CD4-positive, alpha-beta T cell treated with Interleukin-2 at 100 ng/mL for 4 hours (primary cell): ENCODE data around the gene PLA2G4A.

ENCODE experiments used
- DNase-seq: peaks from one replicate; pipeline ENCODE4 v3.0.0-alpha.2; 2020; ENCODE audit warnings: low spot score

Gene PLA2G4A

DNA sequence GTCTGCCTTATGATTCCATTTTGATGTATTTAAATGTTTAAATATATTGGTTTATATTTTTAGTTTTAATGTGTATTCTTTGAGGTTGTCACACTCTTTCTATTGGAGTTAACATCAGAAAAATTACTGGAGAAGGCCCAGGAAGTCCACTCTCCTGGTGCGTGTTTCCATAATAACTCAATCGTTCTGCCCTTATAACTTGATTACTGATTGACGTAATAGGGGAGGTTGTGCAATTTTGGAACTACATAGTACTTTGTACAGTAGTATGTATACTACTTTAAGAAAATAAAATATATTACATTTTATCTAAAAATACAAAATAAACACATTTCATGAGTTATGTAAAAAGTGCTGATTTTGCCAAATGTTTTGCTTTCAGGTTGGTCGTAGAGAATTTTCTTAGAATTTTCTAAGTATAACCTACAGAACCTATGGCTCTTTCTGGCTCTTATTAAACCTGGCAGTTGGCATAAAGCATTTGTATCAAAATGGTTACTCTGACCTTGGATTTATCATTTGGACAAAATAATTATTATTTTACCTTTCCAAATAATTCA is 5.7 kb downstream of the PLA2G4A start:
- DNase-seq: no peak

DNA sequence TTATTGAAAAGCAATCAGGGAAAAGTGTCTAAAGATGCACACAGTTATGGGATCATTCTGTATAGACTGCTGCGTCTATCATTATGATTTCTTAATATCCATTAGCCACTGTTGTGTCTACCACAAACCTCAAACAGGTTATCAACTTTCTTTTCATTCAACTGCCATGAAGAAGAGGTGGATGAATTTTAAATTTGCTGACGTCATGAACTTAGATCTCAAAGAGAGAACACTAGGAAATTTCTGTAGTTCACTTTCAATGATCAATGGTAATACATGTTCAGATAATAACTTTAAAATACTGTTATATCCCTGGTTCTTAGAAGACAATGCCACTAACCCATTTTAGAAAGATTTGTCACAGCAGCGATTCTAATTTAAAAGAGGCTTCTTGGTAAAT is 6.7 kb downstream of the PLA2G4A start:
- DNase-seq: no peak

DNA sequence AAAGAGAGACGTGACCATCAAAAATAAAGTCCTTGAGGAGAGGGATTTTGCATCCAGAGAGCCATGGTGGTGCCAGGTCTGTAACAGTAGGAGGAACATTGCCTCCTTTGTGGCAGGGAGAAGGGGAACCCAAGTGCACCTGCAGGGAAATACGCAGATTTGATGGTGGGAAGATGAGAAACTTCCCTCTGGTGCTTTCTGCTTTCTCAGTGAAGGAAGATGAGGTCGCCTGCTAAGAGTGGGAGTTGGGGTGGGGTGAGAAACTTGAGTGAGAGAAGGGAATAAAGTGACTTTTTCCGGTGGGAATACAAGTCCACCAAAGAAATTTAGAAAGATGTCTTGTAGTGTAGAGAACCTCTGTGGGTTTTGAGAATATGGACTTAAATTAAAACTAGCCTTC is 9.1 kb downstream of the PLA2G4A start:
- no peak for DNase-seq

DNA sequence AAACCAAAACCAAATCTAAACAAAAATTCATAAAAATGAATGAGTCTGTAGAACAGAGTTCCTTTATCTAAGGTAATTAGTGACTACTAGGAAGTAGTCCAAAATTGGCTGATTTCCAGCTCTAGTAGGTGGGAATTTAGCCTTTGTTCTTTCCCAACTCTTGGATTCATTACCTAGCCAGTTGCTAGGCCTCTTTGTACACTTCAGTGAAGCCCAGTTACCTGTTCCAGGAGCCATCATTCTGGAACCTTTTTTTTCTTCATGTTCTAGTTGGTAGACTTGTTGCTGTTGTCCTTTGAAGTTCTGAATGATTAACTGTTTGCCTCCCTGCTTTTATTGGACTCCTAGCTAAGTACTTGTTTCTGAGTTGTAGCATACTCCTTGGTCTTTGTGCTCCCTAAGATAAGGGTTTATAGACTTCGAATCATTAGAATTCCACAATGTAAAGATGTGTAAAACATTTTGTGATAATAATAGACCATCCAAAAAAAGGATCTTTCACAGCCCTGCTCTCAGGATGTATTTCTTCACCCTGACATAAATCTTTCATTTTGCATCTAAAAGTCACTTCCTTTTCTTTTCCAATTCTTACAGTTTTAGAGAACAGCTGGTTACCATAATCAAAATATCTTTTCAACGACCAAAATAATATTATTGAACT is 9.8 kb downstream of the PLA2G4A start:
- DNase-seq: no peak

DNA sequence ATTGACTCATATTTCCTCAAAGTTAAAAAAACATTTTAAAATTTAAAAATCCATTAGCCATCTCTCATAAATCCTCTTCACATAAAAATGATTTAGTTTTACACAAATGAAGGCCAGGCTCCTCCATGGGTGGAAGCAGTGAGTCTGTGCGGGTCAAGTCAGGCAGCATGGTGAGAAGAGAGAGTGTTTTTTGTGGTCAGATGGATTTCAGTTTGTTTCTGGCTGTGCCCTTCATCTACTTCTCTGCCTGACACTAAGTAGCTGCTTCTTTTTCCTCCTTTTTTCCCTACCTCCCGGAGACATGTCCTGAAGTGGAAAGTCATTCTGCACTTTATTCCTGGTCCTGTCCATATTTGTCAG is 10.3 kb downstream of the PLA2G4A start:
- DNase-seq: no peak

DNA sequence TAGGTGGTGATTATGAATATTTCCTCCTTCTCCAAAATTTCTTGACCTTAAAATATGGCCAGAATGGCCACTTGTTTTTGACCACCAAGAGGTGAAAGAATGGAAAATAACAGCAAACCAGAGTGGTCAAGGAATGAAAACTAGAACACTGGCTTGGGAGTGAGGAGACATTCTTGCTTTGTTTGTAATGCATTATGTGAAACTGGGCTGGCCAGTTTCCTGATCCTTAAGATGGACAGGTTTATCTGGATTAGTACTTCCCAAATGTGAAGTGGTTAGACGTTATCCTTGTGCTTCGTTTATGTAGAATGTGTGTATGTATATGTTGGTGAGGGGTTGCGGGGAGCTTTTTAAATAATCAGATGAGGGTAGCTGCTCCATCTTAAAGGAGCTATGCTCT is 12.8 kb downstream of the PLA2G4A start:
- no peak for DNase-seq

DNA sequence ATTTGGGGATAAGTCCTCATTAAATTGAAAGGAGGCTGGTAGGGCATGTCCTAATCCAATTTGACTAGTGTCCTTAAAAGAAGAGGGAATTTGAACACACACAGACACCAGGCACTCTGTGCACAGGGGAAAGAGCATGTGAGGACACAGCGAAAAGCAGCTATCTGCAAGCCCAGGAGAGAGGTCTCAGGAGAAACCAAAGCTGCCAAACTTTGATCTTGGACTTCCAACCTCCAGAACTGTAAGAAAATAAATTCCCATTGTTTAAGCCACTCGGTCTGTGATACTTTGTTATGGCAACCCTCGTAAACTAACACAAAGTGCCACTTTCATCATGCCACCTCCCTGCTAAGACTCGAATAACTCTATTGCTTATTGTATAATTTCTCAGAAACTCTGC is 13.8 kb downstream of the PLA2G4A start:
- DNase-seq: no peak

DNA sequence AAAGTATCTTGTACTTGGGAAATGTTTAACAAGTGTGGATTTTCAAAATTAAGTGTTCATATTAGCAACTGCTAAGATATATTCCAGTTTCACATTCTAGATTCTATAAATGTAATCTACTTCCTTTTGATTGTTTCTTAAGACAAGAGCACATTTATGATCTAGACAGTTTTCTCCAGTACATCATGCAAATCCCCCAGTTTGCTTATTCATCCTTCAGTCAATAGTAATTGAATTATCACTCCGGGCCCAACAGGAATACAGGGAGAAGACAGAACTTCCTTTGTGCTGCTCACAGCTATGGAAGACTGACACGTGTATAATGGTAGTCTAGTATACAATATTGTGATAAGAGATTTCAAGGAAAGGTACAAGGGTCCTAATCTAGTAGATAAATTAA is 14.5 kb downstream of the PLA2G4A start:
- DNase-seq: no peak

DNA sequence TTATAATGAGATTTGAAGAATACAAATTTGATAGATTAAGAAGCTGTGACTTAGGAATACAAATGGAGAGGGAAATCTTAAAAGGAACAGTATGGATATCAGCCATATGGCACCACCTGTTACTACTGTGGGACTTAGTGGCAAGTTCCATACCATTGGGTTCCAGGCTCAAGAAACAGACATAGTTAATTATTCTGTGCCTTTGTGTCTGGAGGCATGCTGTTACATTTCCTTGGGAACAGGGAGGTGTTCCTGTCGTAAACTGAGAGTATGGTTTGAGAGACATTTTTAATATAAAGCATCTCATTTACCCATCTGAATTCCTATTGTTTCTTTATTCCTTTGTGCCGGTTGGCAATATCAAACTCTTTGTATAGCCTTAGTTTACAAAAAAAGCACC is 15.2 kb downstream of the PLA2G4A start:
- no peak for DNase-seq

DNA sequence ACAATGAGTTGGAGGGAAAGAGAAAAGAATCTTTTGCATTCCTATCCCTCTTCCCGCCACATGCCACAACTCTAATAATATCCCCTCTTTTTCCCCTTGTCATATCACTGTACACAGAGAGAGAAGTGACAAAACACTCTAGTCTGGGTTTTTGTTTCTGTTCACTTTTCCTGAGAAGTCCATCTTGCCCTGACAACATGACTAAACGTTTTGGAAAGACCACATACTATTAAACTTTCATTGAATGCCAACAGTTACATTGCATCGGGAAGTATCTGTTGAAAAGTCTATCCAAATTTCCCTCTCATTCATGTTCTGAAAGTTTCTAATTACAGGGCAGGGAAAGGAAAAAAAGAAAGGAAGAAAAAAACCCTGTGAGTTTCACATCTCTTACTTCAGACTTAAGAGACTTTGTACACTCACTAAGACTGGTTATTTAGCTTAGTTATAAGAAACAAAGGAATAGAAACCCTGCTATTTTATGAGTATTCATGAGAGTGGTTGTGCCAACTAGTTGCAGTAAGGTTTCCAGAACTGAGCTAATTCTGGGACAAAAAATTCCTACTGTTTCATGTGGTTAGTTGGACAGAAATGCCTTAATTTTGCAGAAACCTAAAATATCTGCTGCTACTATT is 16.9 kb downstream of the PLA2G4A start:
- no peak for DNase-seq

DNA sequence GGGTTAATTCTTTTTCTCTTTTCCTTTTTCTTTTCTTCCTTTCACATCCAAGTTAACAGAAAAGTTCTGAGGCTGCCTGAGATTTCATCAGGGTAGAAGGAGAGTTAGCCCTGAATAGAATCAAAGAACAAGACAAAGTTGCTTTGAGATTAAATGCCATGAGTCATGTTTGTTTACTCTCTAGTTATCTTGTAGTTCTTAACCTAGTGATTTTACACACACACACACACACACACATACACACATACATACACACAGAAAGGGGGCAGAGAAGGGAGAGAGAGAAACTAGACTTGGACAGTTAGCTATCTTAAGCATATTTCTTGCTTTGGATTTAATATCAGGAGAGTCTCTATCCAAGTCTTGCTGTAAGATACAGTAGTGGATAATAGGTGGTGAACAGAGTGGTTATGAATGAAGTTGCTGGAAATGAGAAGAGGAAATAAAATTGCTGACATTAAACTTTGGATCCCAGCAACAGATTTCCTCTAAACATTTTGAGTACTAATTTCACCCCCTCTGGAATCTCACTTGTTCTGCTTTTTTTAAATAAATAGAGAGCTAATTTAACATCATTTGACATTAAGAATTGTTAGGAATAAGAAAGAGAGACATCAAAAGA is 19.9 kb downstream of the PLA2G4A start:
- DNase-seq: no peak

DNA sequence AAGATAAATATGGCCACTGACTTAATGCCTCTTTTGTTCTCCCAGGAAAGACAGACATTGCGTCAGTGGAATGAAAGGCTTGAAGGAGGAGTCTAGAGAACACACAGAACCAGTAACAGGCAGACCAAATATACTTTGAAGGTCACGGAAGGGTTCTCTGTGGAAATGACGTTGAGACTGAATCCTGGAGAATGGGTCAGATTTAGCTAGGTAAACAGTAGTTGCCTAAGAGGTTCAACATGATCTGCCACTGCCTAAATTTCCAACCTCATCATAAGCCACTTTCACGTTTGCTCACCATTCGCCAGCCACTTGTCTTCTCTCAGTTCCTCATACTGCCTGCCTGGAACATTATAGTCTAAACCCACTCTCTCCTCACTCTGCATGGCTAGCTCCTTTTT is 20.5 kb downstream of the PLA2G4A start:
- DNase-seq: no peak

DNA sequence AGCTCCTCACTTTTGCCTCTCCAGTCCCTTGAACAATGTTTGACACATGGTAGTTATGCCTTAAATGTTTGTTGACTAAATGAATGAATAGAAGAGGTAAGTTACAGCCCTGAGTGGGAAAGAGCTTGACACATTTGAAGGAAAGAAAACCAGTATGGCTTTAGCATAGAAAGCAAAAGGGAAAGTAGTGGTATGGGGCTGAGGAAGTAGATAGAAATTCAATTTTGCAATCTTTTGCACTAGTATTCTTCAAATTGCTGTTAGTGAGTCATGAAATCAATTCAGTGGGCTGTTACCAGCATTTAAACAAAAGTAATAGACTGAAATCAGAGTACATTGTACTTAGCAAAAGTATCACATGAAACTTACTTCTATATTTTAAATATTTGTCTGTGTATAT is 21.1 kb downstream of the PLA2G4A start:
- DNase-seq: no peak

DNA sequence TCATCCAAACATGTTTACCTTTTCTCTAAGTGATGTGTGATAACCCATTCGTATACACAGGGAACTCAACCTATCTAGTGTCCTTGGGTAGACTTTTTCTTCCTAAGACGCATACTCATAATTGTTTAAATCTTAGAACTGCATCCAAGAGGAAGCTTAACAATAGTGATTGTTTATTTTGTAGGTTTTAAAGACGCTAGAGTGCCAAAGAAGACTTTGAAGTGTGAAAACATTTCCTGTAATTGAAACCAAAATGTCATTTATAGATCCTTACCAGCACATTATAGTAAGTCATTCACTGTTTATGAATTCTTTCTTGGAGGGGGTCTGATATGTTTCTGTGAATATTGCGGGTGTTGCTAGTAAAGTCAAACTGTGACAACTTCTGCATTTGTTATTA is 25.4 kb downstream of the PLA2G4A start:
- DNase-seq: no peak

DNA sequence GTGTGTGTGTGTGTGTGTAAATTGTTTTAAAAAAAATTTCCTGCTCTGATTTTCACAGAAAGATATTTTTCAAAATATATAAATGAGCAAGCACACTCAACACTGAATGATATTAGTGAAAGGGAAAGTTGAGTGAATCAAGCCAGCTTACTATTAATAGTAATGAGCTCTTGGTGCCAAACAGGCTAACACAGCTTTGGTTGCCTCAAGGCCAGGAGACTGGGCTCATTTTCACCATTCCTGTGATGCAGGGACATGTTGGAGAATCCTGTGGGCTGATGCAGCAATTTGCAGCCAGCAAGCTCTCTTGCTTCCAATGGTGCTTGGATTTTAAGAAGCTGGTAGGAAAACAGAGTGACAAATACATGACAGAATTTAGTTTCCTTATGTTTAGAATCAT is 30.2 kb downstream of the PLA2G4A start:
- no peak for DNase-seq

DNA sequence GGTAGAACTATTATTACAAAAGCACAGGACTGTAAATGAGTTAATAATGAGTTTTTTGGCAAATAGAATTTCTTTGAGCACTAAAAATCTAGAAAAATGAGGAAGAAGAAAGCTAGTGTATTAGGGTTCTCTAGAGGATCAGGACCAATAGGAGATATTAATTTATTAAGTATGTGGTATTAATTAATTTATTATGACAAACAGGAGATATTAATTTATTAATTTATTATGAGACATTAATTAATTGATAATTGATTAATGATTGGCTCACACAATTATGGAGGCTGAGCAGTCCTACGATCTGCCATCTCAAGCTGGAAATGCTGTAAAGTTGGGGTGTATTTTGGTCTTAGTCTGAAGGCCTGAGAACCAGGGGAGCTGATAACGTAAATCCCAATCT is 31.2 kb downstream of the PLA2G4A start:
- no peak for DNase-seq

DNA sequence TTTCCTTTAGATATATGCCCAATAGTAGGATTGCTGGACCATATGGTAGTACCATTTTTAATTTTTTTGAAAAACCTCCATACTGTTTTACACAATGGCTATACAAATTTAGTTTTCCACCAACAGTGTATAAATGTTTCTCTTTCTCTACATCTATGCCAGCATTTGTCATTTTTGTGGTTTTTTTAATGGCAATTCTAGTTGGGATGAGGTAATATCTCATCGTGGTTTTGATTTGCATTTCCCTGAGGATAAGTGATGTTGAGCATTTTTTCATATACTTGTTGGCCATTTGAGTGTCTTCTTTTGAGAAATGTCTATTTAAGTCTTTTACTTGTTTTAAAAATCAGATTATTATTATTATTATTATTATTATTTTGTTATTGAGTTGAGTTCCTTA is 35.5 kb downstream of the PLA2G4A start:
- no peak for DNase-seq

DNA sequence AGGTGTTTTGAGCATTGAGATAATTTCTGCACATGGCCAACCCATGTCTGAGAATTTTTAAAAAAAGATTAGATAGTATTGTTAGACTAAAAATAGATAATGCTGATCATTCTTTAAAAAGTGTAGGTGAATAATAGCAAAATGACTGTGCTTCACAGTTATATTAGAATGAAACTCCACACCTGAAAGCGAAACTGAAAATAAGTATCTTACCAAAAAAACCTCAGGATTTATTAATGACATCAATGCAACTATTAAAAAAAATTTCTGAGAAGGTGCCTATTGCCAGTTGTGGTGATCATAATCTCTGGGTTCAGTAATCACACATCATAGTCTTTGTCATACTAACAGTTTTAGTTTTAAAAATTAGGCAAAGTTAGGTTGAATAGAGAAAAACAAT is 36.5 kb downstream of the PLA2G4A start:
- DNase-seq: no peak

DNA sequence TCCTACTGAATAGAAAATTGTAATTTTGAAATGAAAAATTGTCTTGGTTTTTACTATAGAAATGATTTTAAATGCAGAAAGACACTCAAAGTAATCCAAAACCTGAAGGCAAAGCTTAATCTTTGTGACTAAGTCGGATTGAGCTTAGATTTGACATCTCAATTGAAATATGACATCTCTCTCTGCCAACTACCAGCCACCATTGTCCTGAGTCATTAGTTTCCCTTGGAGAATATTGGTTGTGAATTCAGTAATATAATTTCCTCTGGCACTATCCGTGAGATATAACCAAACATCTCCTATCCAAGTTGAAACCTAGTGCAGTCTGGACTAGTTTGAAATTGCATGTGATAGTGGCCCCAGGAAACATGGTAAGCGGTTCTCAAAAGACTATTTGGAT is 37.1 kb downstream of the PLA2G4A start:
- DNase-seq: no peak

DNA sequence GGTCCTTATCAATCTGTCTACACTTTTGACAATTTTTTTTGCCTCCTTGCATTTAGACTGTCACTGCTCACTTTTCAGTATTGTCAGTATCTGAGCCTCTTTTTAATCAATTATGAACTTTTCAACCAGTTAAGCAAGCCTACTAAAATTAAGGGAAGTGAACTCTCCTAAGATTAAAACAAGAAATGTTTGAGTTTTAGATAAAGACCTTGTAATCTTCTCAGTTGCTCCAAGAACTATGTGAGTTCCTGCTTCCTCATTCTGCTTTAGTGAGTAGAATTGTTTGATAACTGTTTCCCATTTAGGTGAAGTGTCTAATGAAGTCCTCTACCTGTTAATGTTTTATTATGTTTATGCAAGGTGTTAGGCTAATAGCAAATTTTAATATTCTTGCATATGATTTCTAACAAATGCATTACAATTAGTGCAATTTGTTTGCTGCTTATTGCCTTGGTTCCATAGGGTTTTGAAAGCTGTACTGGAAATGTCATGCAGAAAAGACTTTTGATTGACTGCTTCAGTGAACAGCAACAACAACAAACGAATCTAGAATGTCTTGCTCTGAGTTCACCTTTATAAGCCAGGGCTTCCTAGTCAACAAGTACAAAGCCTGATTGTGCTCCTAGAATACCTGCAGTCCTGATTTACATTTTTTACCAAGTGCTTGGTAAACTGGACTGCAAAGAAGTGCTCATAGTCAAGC is 40.9 kb downstream of the PLA2G4A start:
- DNase-seq: no peak

DNA sequence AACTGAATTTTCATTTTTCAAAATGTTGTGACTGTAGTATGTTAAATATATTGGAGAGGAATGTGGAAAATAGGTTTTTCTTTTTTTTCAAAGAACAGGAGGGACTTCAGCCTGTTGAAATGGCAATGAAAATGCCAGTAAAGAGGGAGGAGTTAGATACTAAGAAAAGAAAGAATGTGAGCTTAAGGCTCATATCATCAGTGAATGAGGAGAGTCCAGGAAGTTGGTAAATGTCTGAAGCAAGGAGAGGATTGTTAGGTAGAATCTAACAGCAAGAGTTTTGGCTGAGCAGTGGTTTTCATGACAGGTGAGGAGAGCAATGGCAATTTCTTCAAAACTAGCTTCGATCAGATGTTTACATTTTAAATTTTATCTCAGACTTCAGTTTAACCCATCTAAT is 43.0 kb downstream of the PLA2G4A start:
- DNase-seq: no peak

DNA sequence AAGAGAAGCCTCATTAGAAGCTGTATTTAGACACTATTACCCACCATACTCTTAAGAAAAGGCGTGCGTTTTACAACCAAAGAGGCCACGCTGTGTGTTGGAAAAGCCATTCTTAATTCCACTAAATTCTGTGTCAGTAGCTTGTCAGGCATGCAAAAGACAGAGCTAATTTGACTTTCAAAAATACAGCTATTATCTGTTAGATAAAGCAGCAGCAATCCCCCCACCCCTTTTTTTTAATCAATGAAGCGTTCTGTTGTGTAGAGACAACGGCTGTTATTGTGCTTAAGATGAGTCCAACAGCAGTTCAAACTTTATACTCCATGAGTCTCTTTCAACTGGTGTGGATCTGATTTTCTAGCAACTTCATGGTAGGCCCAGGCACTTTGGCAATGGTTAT is 43.5 kb downstream of the PLA2G4A start:
- DNase-seq: no peak

DNA sequence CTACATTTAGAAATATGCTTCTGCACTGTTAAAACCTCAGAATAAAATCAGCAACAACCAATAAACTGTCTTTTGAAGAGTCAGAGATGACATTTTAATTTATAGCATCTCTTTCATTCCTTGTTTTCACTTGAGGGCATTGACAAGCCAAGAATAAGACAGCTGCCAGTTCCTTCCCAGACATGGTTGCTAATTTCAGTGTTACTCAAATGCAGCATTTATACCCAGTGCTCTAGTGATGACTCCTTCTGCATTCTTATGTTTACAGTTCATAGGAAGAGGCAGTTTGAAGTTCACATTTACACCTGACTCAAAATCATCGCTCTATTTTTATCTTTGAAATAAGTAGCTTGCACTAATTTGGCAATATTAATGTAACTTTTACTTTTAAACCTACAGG is 44.9 kb downstream of the PLA2G4A start:
- DNase-seq: no peak
